Measurements from ENCODE around the gene RNF121.

Gene RNF121

DNA sequence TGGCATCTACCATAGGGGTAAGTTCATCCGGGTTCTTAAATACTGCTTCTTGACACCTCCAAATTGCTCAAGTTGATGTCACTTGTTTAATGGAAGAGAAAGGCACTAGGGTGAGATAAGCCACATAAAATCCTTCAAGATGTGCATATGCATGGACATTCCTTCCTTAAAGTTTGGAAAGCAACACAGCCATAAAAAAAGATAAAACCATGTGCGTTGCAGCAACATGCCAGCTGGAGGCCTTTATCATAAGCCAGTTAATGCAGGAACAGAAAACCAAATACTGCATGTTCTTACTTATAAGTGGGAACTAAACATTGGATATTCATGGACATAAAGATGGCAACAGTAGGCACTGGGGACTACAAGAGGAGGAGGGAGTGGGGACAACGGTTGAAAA lies 61.9 kb downstream of the RNF121 start:
- no peak for DNase-seq (ENCODE audit: low read depth)

- DNase-seq (ENCODE audit: low read depth), result no peak
Observed at GRCh38 chr11:71991494-71991893, 62.6 kb downstream of the RNF121 start.

DNA sequence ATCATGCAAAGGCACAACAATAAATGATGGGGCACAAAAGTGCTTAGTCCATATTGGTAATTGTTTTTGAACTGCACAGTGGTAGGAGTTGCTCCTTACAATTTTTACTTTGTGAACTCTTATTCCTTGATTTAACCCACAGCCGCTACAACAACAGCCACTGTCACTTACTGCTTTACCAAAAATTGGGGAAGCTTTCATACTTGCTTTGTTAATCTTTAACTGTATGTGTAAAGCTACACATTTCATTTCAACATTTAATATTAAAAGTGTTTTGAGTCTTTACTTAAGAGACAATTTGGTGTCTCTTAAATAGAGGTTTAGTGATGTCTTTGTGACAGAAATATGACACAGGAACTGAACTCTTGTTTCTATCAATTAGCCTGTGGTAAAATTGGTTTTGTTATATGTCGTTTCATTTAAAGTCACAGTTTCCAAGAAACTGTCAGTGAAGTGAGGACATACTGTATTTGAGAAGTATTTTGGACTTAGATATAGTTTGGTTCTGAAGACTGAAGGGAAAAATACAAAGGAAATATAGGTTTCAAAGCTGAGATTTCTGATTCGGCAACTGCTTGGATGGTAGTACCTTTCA lies 63.4 kb downstream of the RNF121 start:
- DNase-seq (ENCODE audit: low read depth), result no peak

DNA sequence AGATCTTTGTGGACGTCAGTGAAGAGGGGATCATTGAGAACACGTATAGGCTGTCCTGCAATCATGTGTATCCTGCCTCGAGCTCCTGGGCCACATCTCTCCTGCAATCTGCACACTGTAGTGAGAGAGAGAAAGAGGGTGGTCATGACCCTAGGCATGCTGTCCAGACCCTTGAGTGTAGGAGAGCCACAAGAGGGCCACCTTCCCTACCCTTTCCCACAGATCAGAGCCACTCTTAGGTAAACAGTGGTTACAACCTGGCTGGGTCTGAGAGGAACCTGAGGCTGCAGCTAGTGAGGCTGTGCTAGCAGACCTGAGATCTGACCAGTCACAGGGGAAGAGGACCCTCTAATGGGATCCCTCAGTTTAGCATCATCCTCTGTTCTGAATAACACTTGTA lies 65.9 kb downstream of the RNF121 start:
- no peak for DNase-seq (ENCODE audit: low read depth)

- no peak for DNase-seq (ENCODE audit: low read depth)
Observed at GRCh38 chr11:71995726-71996291, 67.0 kb downstream of the RNF121 start.

GRCh38 chr11:71996517-71996916 lies 67.7 kb downstream of the RNF121 start:
- DNase-seq (ENCODE audit: low read depth), result no peak

DNA sequence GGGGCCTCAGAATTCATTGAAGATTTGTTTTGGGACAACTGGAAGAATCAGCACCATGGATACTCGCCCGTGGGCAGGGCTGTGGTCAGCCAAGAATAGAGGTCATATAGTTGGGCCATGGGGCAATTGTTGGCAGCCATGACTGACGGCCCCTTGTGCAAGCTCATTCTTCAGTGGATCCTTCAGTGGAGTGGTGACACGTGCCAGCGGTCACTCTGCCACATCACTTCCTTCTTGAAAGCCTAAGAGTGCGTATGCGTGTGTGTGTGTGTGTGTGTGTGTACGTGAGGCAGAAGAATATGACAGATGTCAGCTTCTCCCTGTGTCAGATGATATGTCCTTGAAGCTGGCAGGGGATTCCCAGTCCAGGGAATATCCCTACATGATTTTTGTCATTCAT lies 68.1 kb downstream of the RNF121 start:
- no peak for DNase-seq (ENCODE audit: low read depth)

DNA sequence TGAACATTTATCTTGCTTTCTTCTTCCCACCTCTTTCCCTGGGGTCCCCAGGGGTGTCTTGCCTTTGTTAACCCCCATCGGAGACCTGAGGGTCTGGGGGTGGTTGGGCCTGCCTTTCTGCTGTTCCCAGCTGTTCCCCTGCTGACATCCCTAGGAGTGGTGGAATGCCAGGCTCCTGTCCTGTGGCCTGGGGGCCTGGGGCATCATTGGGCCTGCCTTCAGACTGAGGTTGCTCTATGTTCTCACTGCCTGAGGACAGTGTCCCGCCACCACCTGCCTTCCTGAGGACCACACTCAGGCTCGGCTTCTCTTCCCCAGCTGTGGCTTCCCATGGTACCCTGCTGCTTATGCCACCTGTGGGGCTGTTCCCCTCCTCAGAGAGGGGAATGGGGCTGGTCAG lies 68.7 kb downstream of the RNF121 start:
- no peak for DNase-seq (ENCODE audit: low read depth)

- no peak for DNase-seq (ENCODE audit: low read depth)
Observed at GRCh38 chr11:71998061-71998460, 69.2 kb downstream of the RNF121 start.

DNA sequence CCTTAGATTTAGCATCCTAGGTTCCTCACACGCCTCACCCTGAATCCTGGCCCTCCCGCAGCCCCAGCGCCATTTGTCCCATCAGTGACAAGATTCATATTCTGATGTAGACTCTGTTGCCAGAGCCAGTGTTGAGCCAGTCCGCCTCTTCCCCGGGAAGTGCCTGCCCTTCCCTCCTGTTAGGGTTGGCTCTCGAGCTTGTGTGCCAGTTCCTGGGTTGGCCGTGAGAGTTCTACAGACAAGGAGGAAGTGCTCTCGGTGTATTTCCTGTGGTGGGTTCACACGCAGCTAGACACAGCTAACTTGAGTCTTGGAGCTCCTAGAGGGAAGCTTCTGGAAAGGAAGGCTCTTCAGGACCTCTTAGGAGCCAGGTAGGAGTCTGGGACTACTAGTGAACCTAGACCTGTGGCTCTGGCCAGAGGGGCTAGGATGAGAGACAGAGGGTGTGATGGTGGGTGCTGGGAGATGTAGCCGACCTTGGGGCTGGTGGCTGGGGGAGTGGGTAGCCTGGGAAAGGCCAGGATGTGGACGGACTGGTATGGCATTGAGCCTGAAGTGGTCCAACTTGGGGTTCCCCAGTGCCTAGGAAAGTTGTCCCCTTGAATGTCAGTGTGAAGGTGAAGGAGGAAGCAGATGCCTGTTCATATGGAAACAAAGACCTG lies 69.9 kb downstream of the RNF121 start, which contains the start of gene IL18BP:
TSS of gene IL18BP (plus strand) at position 261 of the 662 bp plus-strand sequence. CDS start 1,076 bp downstream, outside the sequence.
- no peak for DNase-seq (ENCODE audit: low read depth)

DNA sequence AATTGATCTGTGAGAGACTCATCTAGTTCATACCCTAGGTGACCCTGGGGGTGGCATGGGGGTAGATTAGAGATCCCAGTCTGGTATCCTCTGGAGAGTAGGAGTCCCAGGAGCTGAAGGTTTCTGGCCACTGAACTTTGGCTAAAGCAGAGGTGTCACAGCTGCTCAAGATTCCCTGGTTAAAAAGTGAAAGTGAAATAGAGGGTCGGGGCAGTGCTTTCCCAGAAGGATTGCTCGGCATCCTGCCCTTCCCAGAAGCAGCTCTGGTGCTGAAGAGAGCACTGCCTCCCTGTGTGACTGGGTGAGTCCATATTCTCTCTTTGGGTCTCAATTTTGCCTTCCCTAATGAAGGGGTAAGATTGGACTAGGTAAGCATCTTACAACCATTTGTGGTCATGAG lies 70.5 kb downstream of the RNF121 start:
- DNase-seq (ENCODE audit: low read depth), result peak; percentile 39

GRCh38 chr11:71999798-72000197 lies 71.0 kb downstream of the RNF121 start:
- no peak for DNase-seq (ENCODE audit: low read depth)

- no peak for DNase-seq (ENCODE audit: low read depth)
Observed at GRCh38 chr11:72000202-72000867, 71.5 kb downstream of the RNF121 start.

GRCh38 chr11:72001285-72001684 lies 72.4 kb downstream of the RNF121 start:
- DNase-seq (ENCODE audit: low read depth), result no peak

DNA sequence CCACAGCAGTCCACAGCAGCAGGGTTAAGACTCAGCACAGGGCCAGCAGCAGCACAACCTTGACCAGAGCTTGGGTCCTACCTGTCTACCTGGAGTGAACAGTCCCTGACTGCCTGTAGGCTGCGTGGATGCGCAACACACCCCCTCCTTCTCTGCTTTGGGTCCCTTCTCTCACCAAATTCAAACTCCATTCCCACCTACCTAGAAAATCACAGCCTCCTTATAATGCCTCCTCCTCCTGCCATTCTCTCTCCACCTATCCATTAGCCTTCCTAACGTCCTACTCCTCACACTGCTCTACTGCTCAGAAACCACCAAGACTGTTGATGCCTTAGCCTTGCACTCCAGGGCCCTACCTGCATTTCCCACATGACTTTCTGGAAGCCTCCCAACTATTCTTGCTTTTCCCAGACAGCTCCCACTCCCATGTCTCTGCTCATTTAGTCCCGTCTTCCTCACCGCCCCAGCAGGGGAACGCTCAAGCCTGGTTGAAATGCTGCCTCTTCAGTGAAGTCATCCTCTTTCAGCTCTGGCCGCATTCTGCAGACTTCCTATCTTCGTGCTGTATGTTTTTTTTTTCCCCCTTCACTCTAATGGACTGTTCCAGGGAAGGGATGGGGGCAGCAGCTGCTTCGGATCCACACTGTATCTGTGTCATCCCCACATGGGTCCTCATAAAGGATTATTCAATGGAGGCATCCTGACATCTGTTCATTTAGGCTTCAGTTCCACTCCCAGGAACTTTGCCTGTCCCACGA lies 73.2 kb downstream of the RNF121 start:
- DNase-seq (ENCODE audit: low read depth), result no peak

DNA sequence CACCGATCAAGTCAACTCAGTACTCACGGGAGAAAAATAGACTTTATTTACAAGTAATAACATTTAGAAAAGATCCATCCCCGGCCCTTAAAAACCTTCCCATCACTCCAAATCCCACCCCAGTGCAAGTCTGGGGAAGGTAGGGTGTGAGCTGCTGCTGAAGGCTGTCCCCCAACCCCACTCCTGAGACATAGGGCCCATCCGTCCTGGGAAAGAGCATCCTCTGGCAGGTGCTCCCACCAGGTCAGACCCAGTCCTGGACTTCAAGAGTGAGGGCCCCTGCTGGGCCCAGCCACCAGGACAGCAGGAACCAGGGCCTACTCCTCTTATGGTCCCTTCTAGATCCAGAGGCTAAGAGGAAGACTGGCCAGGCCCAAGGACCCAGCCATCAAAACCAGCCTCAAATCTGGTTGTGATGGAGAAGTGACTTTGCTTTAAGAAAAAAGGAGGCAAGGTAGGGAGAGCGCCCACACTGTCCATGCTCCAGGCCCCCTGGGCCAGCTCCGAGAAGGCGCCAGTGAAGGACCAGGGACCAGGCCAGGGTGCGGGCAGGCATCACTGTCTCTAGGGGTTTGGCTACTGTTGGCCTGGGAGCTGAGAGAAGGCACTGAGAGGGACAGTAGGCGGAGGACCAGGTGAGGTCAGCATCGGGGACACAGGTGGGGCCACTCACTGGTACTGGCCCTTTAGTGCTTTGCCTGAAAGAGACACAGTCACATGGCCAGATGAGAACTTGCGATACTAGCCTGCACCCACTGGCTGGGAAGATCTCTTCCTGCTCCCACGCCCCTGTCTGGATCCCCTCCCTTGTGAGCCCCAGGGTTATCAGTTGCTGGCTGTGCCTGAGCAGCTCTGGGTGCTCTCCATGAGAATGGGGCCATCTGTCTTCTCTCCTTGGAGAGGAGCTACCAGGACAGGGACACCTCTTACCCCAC lies 74.3 kb downstream of the RNF121 start:
- no peak for DNase-seq (ENCODE audit: low read depth)

- DNase-seq (ENCODE audit: low read depth), result no peak
Observed at GRCh38 chr11:72003776-72004171, 74.9 kb downstream of the RNF121 start.

DNA sequence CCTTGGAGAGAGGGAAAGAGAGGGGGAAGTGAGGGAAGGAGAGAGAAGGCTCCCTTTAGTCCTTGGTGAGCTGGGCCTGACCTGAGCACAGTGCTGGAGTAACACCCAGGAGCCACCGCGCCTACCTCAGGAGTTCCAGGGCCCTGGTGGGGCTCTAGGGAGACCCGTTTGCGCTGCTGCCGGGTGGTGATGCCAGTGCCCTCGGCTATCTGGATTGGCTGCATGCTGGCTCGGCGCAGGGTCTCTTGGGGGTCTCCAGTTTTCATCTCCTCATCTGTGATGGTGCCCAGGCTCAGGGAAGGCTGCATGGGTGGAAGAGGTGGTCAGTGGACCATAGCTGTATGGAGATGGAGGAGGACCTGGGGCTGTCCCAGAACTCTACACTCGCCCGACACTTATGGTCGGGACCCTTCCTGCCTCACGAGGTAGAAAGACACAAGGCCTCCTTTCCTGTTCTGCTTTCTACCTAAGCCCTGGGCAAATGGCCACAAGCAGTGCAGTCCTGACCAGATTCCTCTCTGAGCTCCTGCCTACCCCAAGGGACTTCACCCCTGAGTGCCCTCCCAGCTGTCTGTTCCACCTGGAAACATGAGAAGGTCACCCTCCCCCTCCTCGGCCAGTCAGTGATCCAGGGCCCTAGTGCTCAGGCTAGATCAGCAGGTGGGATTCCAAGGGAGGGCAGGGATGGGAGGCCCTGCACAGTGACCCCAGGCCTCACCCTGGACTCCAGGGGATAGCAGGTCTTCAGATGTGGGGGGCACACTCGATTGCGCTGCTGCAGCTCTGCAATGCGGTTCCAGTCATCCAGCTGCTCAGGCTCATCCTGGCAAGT lies 75.9 kb downstream of the RNF121 start:
- DNase-seq (ENCODE audit: low read depth), result no peak

- no peak for DNase-seq (ENCODE audit: low read depth)
Observed at GRCh38 chr11:72005347-72006260, 76.8 kb downstream of the RNF121 start.

Data from iris pigment epithelial cell (primary cell).